BLaER1 (cell line): ENCODE measurements around the gene LCA5.

ENCODE experiments used
- H3K27ac ChIP-seq: shearing (Covaris generic); formaldehyde crosslinking; 2 replicates; pipeline ENCODE4 v1.8.1; 2022
- H3K27me3 ChIP-seq: shearing (Covaris generic); formaldehyde crosslinking; 2 replicates; pipeline ENCODE4 v1.8.1; 2022
- H3K36me3 ChIP-seq: shearing (Covaris generic); formaldehyde crosslinking; 2 replicates; pipeline ENCODE4 v1.8.1; 2022
- H3K4me1 ChIP-seq: shearing (Covaris generic); formaldehyde crosslinking; 2 replicates; pipeline ENCODE4 v1.8.1; 2022
- H3K4me2 ChIP-seq: shearing (Covaris generic); formaldehyde crosslinking; 2 replicates; pipeline ENCODE4 v1.8.1; 2022
- H3K4me3 ChIP-seq: shearing (Covaris generic); formaldehyde crosslinking; 2 replicates; pipeline ENCODE4 v1.8.1; 2022
- H3K9ac ChIP-seq: shearing (Covaris generic); formaldehyde crosslinking; 2 replicates; pipeline ENCODE4 v1.8.1; 2022
- H3K9me3 ChIP-seq: shearing (Covaris generic); formaldehyde crosslinking; 2 replicates; pipeline ENCODE4 v1.8.1; 2022
- H4K20me1 ChIP-seq: shearing (Covaris generic); formaldehyde crosslinking; 2 replicates; pipeline ENCODE4 v1.8.1; 2022
- Cebpa-rat ChIP-seq: shearing (Covaris generic); IDR thresholded peaks from 2 replicates; pipeline ENCODE4 v1.8.1; 2022

Gene LCA5

GRCh38 chr6:79441192-79441591, 96.0 kb downstream of the LCA5 start:
- Histone ChIP-seq H3K9me3 (no peaks in the 10 kb centered on the region), H3K4me3 (no peak overlapping the region), H3K4me1 (no peaks in the 10 kb centered on the region), H3K27me3 (no peaks in the 10 kb centered on the region), H3K36me3 (no peaks in the 10 kb centered on the region), H3K9ac (no peak overlapping the region), H4K20me1 (no peaks in the 10 kb centered on the region), H3K4me2 (no peak overlapping the region), H3K27ac (no peak overlapping the region)
- no peak for TF ChIP-seq Cebpa-rat

GRCh38 chr6:79440598-79440997, 96.6 kb downstream of the LCA5 start:
- Histone ChIP-seq H3K4me2 (no peak overlapping the region), H3K27me3 (no peaks in the 10 kb centered on the region), H3K9ac (no peak overlapping the region), H3K9me3 (no peaks in the 10 kb centered on the region), H4K20me1 (no peaks in the 10 kb centered on the region), H3K4me1 (no peaks in the 10 kb centered on the region), H3K4me3 (no peak overlapping the region), H3K27ac (no peak overlapping the region), H3K36me3 (no peaks in the 10 kb centered on the region)
- no peak for TF ChIP-seq Cebpa-rat

- no peaks in the 10 kb centered on the region for H4K20me1 ChIP-seq
- H3K4me1 ChIP-seq = no peaks in the 10 kb centered on the region
- no peak overlapping the region for H3K9ac ChIP-seq
- no peak for TF ChIP-seq Cebpa-rat
- H3K9me3 ChIP-seq = no peaks in the 10 kb centered on the region
- H3K27me3 ChIP-seq = no peaks in the 10 kb centered on the region
- no peak overlapping the region for H3K4me2 ChIP-seq
- H3K4me3 ChIP-seq = no peak overlapping the region
- no peak overlapping the region for H3K27ac ChIP-seq
- H3K36me3 ChIP-seq = no peaks in the 10 kb centered on the region
Observed at GRCh38 chr6:79438030-79438429, 99.2 kb downstream of the LCA5 start.

GRCh38 chr6:79436241-79436640, 101.0 kb downstream of the LCA5 start:
- no peak for TF ChIP-seq Cebpa-rat

GRCh38 chr6:79435746-79436145, 101.5 kb downstream of the LCA5 start:
- H3K4me2 ChIP-seq = no peak overlapping the region

More at GRCh38 chr6:79436241-79436640, 101.0 kb downstream of the LCA5 start:
- Histone ChIP-seq H3K27me3 (no peaks in the 10 kb centered on the region), H3K27ac (no peak overlapping the region), H3K36me3 (no peaks in the 10 kb centered on the region), H3K9ac (no peak overlapping the region), H3K4me1 (no peaks in the 10 kb centered on the region), H3K9me3 (no peaks in the 10 kb centered on the region), H4K20me1 (no peaks in the 10 kb centered on the region), H3K4me2 (no peak overlapping the region), H3K4me3 (no peak overlapping the region)

More at GRCh38 chr6:79435746-79436145, 101.5 kb downstream of the LCA5 start:
- no peaks in the 10 kb centered on the region for H3K9me3 ChIP-seq
- no peaks in the 10 kb centered on the region for H3K36me3 ChIP-seq
- no peak overlapping the region for H3K27ac ChIP-seq
- no peaks in the 10 kb centered on the region for H4K20me1 ChIP-seq
- TF ChIP-seq Cebpa-rat = no peak
- H3K9ac ChIP-seq = no peak overlapping the region
- no peak overlapping the region for H3K4me3 ChIP-seq
- H3K4me1 ChIP-seq = no peaks in the 10 kb centered on the region
- no peaks in the 10 kb centered on the region for H3K27me3 ChIP-seq
